H9 (cell line): Measurements from ENCODE around the gene MACROD1. TPM values are rescaled to one million over a fixed set of nuclear protein-coding genes. Genes with fewer than 3 reads are reported as not detected.

Experiments
- DNase-seq: peaks from one replicate; pipeline ENCODE4 v3.0.0-alpha.2; 2017
- H2AFZ ChIP-seq: one replicate; pipeline ENCODE4 v1.6.1; 2013; ENCODE audit warnings: mild to moderate bottlenecking, low read length, control low read depth, moderate library complexity
- H2AK5ac ChIP-seq: 2 replicates; pipeline ENCODE4 v1.6.1; 2013; ENCODE audit warnings: low read length, control low read depth, mixed read lengths; ENCODE audit not compliant: insufficient read length
- H2BK120ac ChIP-seq: one replicate; pipeline ENCODE4 v1.6.1; 2013; ENCODE audit warnings: low read depth, mild to moderate bottlenecking, low read length, control low read depth, inconsistent platforms; ENCODE audit not compliant: poor library complexity, severe bottlenecking
- H2BK12ac ChIP-seq: 2 replicates; pipeline ENCODE4 v1.6.1; 2013; ENCODE audit warnings: low read length, control low read depth, mixed read lengths, low read depth; ENCODE audit not compliant: insufficient read length
- H2BK15ac ChIP-seq: 2 replicates; pipeline ENCODE4 v1.6.1; 2013; ENCODE audit warnings: low read depth, low read length, control low read depth
- H2BK20ac ChIP-seq: one replicate; pipeline ENCODE4 v1.6.1; 2013; ENCODE audit warnings: low read depth, mild to moderate bottlenecking, low read length, control low read depth, inconsistent platforms; ENCODE audit not compliant: poor library complexity, severe bottlenecking
- H2BK5ac ChIP-seq: 2 replicates; pipeline ENCODE4 v1.6.1; 2013; ENCODE audit warnings: low read length, control low read depth, mixed read lengths; ENCODE audit not compliant: insufficient read length
- H3K14ac ChIP-seq: 2 replicates; pipeline ENCODE4 v1.6.1; 2013; ENCODE audit warnings: low read length, control low read depth; ENCODE audit not compliant: insufficient read depth
- H3K18ac ChIP-seq: 2 replicates; pipeline ENCODE4 v1.6.1; 2013; ENCODE audit warnings: low read depth, mild to moderate bottlenecking, mixed read lengths, low read length, control low read depth; ENCODE audit not compliant: insufficient read length
- H3K23ac ChIP-seq: 2 replicates; pipeline ENCODE4 v1.6.1; 2013; ENCODE audit warnings: low read length, control low read depth, mixed read lengths, low read depth; ENCODE audit not compliant: insufficient read length
- H3K23me2 ChIP-seq: 2 replicates; pipeline ENCODE4 v1.6.1; 2013; ENCODE audit warnings: low read depth, mild to moderate bottlenecking, mixed read lengths, low read length, control low read depth; ENCODE audit not compliant: insufficient read length, poor library complexity, severe bottlenecking
- H3K27ac ChIP-seq: 2 replicates; pipeline ENCODE4 v1.5.1; 2013; ENCODE audit warnings: low read length, control low read depth, mixed read lengths, low read depth; ENCODE audit not compliant: insufficient read length
- H3K27me3 ChIP-seq: 2 replicates; pipeline ENCODE4 v1.6.1; 2013; ENCODE audit warnings: low read length, control low read depth, inconsistent platforms; ENCODE audit not compliant: insufficient read depth
- H3K4ac ChIP-seq: 2 replicates; pipeline ENCODE4 v1.6.1; 2013; ENCODE audit warnings: low read depth, mild to moderate bottlenecking, control low read depth, inconsistent platforms, low read length, moderate library complexity
- H3K4me1 ChIP-seq: 2 replicates; pipeline ENCODE4 v1.6.1; 2013; ENCODE audit warnings: low read length, control low read depth, inconsistent platforms; ENCODE audit not compliant: insufficient read depth
- H3K4me2 ChIP-seq: 2 replicates; pipeline ENCODE4 v1.6.1; 2013; ENCODE audit warnings: low read length, control low read depth, mixed read lengths; ENCODE audit not compliant: insufficient read length, insufficient read depth
- H3K56ac ChIP-seq: 2 replicates; pipeline ENCODE4 v1.6.1; 2013; ENCODE audit warnings: low read depth, mild to moderate bottlenecking, mixed read lengths, low read length, control low read depth; ENCODE audit not compliant: insufficient read length
- H3K79me1 ChIP-seq: 2 replicates; pipeline ENCODE4 v1.6.1; 2013; ENCODE audit warnings: low read depth, mild to moderate bottlenecking, moderate library complexity, low read length, control low read depth, inconsistent platforms; ENCODE audit not compliant: insufficient read depth, poor library complexity, severe bottlenecking
- H3K79me2 ChIP-seq: 2 replicates; pipeline ENCODE4 v1.6.1; 2013; ENCODE audit warnings: low read length, control low read depth, inconsistent platforms; ENCODE audit not compliant: insufficient read depth
- H3K9ac ChIP-seq: 2 replicates; pipeline ENCODE4 v1.6.1; 2013; ENCODE audit warnings: low read length, control low read depth, mixed read lengths; ENCODE audit not compliant: insufficient read length; ENCODE audit errors: extremely low read depth
- H3K9me3 ChIP-seq: one replicate; pipeline ENCODE4 v1.6.1; 2013; ENCODE audit warnings: low read depth, low read length, inconsistent platforms; ENCODE audit not compliant: control insufficient read depth
- H3T11ph ChIP-seq: one replicate; pipeline ENCODE4 v1.6.1; 2013; ENCODE audit warnings: mild to moderate bottlenecking, low read length, control low read depth, inconsistent platforms
- H4K20me1 ChIP-seq: one replicate; pipeline ENCODE4 v1.6.1; 2013; ENCODE audit not compliant: control insufficient read depth, insufficient read length, insufficient read depth
- H4K5ac ChIP-seq: 2 replicates; pipeline ENCODE4 v1.6.1; 2013; ENCODE audit warnings: low read depth, mild to moderate bottlenecking, mixed read lengths, low read length, control low read depth; ENCODE audit not compliant: insufficient read length
- H4K8ac ChIP-seq: replicated peaks from 2 replicates; pipeline ENCODE4 v1.6.1; 2013; ENCODE audit warnings: low read length, control low read depth, mixed read lengths, low read depth; ENCODE audit not compliant: insufficient read length
- H4K91ac ChIP-seq: 2 replicates; pipeline ENCODE4 v1.6.1; 2013; ENCODE audit warnings: low read depth, mild to moderate bottlenecking, moderate library complexity, mixed read lengths, low read length, control low read depth; ENCODE audit not compliant: insufficient read length
- H3K27ac Mint-ChIP-seq, 3 experiments: 2 replicates in 2 of 3; 3 replicates in 1 of 3; pipeline ENCODE4 v1.8.0; 2020 to 2021; ENCODE audit warnings: mixed read lengths in 3 of 3, mild to moderate bottlenecking in 1 of 3, moderate library complexity in 1 of 3
- H3K27me3 Mint-ChIP-seq: 2 replicates; pipeline ENCODE4 v1.8.0; 2021; ENCODE audit warnings: low read depth, mild to moderate bottlenecking, moderate library complexity, mixed read lengths
- H3K36me3 Mint-ChIP-seq, 3 experiments: 2 replicates in 2 of 3; 3 replicates in 1 of 3; pipeline ENCODE4 v1.8.0; 2020 to 2021; ENCODE audit warnings: low read depth in 3 of 3, mixed read lengths in 3 of 3; ENCODE audit not compliant: insufficient read depth in 1 of 3
- H3K4me1 Mint-ChIP-seq, 2 experiments: 2 replicates each; pipeline ENCODE4 v1.8.0; 2020; ENCODE audit warnings: mixed read lengths in 2 of 2
- H3K4me3 Mint-ChIP-seq, 2 experiments: 2 replicates in 1 of 2; 3 replicates in 1 of 2; pipeline ENCODE4 v1.8.0; 2020 to 2021; ENCODE audit warnings: mild to moderate bottlenecking in 2 of 2, mixed read lengths in 2 of 2, moderate library complexity in 1 of 2
- H3K9me3 Mint-ChIP-seq, 2 experiments: 2 replicates in 1 of 2; 3 replicates in 1 of 2; pipeline ENCODE4 v1.8.0; 2020; ENCODE audit warnings: mild to moderate bottlenecking in 2 of 2, mixed read lengths in 2 of 2, moderate library complexity in 1 of 2
- WGBS: extraction: QIAGEN DNeasy Blood & Tissue Kit; methylation state at CpG from one replicate; pipeline ENCODE4 v1.1.7; 2013; ENCODE audit warnings: missing lambda C conversion rate, low lambda C conversion rate, mixed read lengths; ENCODE audit not compliant: insufficient read length; ENCODE audit errors: extremely low coverage; 5-methylcytosine and 5-hydroxymethylcytosine counted together
- total RNA-seq: library from RNA; stranded (reverse); gene quantifications from 2 replicates; pipeline ENCODE4 v1.2.1, GENCODE V29; 2021
- TF ChIP-seq, protein P1 (sequence below): fragments of 200-600 bp; sonication (generic); conservative IDR thresholded peaks from 3 replicates; pipeline ENCODE4 v1.8.0; 2021; ENCODE audit warnings: antibody characterized with exemption, mild to moderate bottlenecking

The MACROD1 gene
- total RNA-seq, 1 experiment from 2014 or later, result 21.2 TPM

DNA sequence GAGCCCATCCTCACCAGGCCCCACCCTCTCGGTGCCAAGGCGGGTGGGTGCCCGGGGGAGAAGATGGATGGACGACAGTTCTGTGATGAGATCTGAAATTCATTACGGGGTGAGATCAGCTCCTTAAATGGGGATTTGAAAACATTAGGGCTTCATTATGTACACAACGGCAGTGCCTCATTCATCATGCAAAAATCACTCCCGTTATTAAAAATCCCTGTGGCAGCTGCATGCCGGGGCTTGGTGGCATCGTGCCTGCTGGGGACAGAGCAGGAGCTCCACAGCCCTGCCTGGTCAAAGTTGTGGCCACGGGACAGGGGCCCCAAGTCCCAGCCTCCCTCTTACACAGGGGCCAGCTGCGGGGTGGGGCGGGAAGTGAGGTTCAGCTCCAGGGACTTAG is 159.5 kb downstream of the MACROD1 start:
- Histone ChIP-seq H3K4me2 (no peak overlapping the region), H3K27me3 (peaks cover 30% of the 10 kb centered on the region; the same call in 1 of the 2 replicates), H2BK5ac (no peak overlapping the region), H3K4ac (no peak overlapping the region), H3K9ac (no peak overlapping the region), H3K4me1 (no peaks in the 10 kb centered on the region), H3K56ac (no peak overlapping the region), H4K20me1 (no peaks in the 10 kb centered on the region), H3K23ac (no peak overlapping the region), H2BK15ac (no peak overlapping the region), H2BK20ac (no peak overlapping the region), H2BK12ac (no peak overlapping the region), H3K18ac (no peak overlapping the region), H3K23me2 (peaks cover 11% of the 10 kb centered on the region), H3K14ac (no peak overlapping the region), H2AK5ac (no peak overlapping the region), H3K9me3 (no peaks in the 10 kb centered on the region), H3T11ph (no peak overlapping the region), H3K27ac (no peak overlapping the region), H4K8ac (no peak overlapping the region), H4K91ac (no peak overlapping the region), H2BK120ac (no peak overlapping the region), H3K79me2 (no peaks in the 10 kb centered on the region), H3K79me1 (no peaks in the 10 kb centered on the region), H2AFZ (no peak overlapping the region), H4K5ac (no peak overlapping the region)
- H3K4me3 Mint-ChIP-seq, result peak overlapping the region in 1 of 2 experiments; percentile 79; a peak in 2 of 5 replicates
- DNase-seq, result no peak
- H3K27ac Mint-ChIP-seq, result no peak overlapping the region
- peaks cover 2 to 10% (median 4%) of the 10 kb centered on the region in 3 experiments; a peak in 5 of 7 replicates for H3K36me3 Mint-ChIP-seq
- TF ChIP-seq, protein P1, sequence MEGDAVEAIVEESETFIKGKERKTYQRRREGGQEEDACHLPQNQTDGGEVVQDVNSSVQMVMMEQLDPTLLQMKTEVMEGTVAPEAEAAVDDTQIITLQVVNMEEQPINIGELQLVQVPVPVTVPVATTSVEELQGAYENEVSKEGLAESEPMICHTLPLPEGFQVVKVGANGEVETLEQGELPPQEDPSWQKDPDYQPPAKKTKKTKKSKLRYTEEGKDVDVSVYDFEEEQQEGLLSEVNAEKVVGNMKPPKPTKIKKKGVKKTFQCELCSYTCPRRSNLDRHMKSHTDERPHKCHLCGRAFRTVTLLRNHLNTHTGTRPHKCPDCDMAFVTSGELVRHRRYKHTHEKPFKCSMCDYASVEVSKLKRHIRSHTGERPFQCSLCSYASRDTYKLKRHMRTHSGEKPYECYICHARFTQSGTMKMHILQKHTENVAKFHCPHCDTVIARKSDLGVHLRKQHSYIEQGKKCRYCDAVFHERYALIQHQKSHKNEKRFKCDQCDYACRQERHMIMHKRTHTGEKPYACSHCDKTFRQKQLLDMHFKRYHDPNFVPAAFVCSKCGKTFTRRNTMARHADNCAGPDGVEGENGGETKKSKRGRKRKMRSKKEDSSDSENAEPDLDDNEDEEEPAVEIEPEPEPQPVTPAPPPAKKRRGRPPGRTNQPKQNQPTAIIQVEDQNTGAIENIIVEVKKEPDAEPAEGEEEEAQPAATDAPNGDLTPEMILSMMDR, result no peak
- no CpG with 5 or more reads among the region's 12 CpGs for WGBS
- H3K27me3 Mint-ChIP-seq, result peaks cover 94% of the 10 kb centered on the region
- peaks cover 9 to 14% of the 10 kb centered on the region in 2 experiments; a peak in 2 of 5 replicates for H3K9me3 Mint-ChIP-seq
- peaks cover 14 to 24% of the 10 kb centered on the region in 2 experiments for H3K4me1 Mint-ChIP-seq
